ENCODE data around the gene SCAPER. TPM values are rescaled to one million over a fixed set of nuclear protein-coding genes. Genes with fewer than 3 reads are reported as not detected.
"Not testable (repeated sequence)": the region's sequence is repeated elsewhere in the genome, so short reads cannot be mapped to it uniquely, and the experiment has no call there.

Gene SCAPER
- total and polyA plus RNA-seq, 10 of the 15 experiments (the other 5 are each of a cell fraction or from before 2014, with no cell fraction given): 1.0 to 7.7 (median 3.9) TPM

DNA sequence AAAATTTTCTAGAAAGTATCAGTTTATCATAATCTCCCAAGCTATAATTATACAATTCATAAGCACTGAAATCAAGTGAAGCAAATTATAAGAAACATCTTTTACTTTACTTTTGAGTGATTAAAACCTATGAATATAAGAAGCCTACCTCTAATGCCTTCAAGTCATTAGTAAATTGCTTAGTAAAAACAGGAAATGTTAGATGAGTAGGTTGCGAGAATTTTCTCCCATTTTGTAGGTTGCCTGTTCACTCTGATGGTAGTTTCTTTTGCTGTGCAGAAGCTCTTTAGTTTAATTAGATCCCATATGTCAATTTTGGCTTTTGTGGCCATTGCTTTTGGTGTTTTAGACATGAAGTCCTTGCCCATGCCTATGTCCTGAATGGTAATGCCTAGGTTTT is 201.1 kb downstream of the SCAPER start:
- H2AFZ ChIP-seq (ENCODE audit: control insufficient read depth, low read depth, low read length); intact Hi-C loops (cut with micrococcal nuclease; ENCODE audit: unreplicated experiment); H3K36me3 ChIP-seq (ENCODE audit: control insufficient read depth in 2 of 2, insufficient read depth in 2 of 2, low read length in 1 of 2); FAIRE-seq; H3K4me3 ChIP-seq; H3K27me3 ChIP-seq (replicated peaks in 1 of 2; ENCODE audit: control insufficient read depth in 2 of 2, insufficient read depth in 2 of 2, low read length in 1 of 2); H3K4me1 ChIP-seq (ENCODE audit: control insufficient read depth, insufficient read depth, low read length); in situ Hi-C loops (cut with MboI); SMC1A ChIA-PET (ENCODE audit: uncharacterized antibody, unreplicated experiment); H4K20me1 ChIP-seq (ENCODE audit: control insufficient read depth, insufficient read depth); RAD21 ChIA-PET (ENCODE audit: unreplicated experiment); H3K9ac ChIP-seq (ENCODE audit: control insufficient read depth, insufficient read depth, low read length); H3K79me2 ChIP-seq (ENCODE audit: control insufficient read depth, insufficient read depth, low read length); POLR2A ChIA-PET; H3K9me3 ChIP-seq (replicated peaks; ENCODE audit: control insufficient read depth, insufficient read depth, low read length); H3K4me2 ChIP-seq (ENCODE audit: control insufficient read depth, insufficient read depth); DNase-seq (ENCODE audit: low read depth, low spot score); BruUV-seq (replicated peaks); ATAC-seq; H3K27ac ChIP-seq (ENCODE audit: control insufficient read depth, insufficient read depth): not testable (repeated sequence)
- CTCF ChIA-PET: interaction anchor here (1.6 kb wide), 1 partner anchor 78 kb away, joined by 3 read pairs; no protein-coding TSS in a partner anchor
- WGBS (ENCODE audit: insufficient coverage, insufficient replicate concordance, low lambda C conversion rate, missing lambda C conversion rate): 40% methylated on average over 1 of the region's 1 CpG
- TF ChIP-seq JUNB (IDR thresholded peaks at IDR 0.05): 0 out of 2 replicates have a peak, but pooled peaks have one; percentile 11
- peak; percentile 81 for TF ChIP-seq MTA2 (IDR thresholded peaks at IDR 0.05; ENCODE audit: low read depth)

DNA sequence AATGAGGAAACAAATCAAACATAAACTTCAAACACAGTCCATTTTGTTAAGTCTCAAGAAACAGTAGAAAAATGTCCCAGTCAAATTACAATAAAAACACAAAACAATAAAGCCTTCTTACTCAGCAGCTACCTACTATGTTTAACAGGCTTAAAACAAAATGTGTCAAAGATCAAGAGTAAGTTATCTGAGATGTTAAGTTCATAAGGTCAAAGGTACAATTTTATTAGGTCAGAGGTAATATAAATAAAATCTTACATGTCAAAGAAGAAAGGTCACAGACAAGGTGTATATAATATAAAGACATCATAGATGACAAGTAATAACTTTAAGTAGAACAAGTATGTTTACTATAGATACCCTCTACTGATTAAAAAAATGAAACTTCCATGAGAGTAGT is 208.3 kb downstream of the SCAPER start:
- H3K79me2 ChIP-seq (ENCODE audit: control insufficient read depth, insufficient read depth, low read length): no peaks in the 10 kb centered on the region
- no peak for DNase-seq (ENCODE audit: low read depth, low spot score)
- intact Hi-C loops (cut with micrococcal nuclease; ENCODE audit: unreplicated experiment): no loop called here
- H4K20me1 ChIP-seq (ENCODE audit: control insufficient read depth, insufficient read depth): no peaks in the 10 kb centered on the region
- no peaks in the 10 kb centered on the region for H3K27me3 ChIP-seq (replicated peaks in 1 of 2; ENCODE audit: control insufficient read depth in 2 of 2, insufficient read depth in 2 of 2, low read length in 1 of 2)
- TF ChIP-seq CHD2 (IDR thresholded peaks at IDR 0.05; ENCODE audit: borderline replicate concordance, low read depth, low read length): no peak
- TF ChIP-seq, protein P1, sequence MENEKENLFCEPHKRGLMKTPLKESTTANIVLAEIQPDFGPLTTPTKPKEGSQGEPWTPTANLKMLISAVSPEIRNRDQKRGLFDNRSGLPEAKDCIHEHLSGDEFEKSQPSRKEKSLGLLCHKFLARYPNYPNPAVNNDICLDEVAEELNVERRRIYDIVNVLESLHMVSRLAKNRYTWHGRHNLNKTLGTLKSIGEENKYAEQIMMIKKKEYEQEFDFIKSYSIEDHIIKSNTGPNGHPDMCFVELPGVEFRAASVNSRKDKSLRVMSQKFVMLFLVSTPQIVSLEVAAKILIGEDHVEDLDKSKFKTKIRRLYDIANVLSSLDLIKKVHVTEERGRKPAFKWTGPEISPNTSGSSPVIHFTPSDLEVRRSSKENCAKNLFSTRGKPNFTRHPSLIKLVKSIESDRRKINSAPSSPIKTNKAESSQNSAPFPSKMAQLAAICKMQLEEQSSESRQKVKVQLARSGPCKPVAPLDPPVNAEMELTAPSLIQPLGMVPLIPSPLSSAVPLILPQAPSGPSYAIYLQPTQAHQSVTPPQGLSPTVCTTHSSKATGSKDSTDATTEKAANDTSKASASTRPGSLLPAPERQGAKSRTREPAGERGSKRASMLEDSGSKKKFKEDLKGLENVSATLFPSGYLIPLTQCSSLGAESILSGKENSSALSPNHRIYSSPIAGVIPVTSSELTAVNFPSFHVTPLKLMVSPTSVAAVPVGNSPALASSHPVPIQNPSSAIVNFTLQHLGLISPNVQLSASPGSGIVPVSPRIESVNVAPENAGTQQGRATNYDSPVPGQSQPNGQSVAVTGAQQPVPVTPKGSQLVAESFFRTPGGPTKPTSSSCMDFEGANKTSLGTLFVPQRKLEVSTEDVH (IDR thresholded peaks at IDR 0.05; ENCODE audit: low read depth, partially characterized antibody): no peak
- TF ChIP-seq FOS (IDR thresholded peaks at IDR 0.05; ENCODE audit: borderline replicate concordance, extremely low read depth, insufficient read length): no peak
- TF ChIP-seq CREM (IDR thresholded peaks at IDR 0.05; ENCODE audit: low read depth): no peak
- TF ChIP-seq ZZZ3 (IDR thresholded peaks at IDR 0.05; ENCODE audit: control insufficient read depth, insufficient read length, low read depth): no peak
- TF ChIP-seq RB1 (IDR thresholded peaks at IDR 0.05; ENCODE audit: borderline replicate concordance): no peak
- TF ChIP-seq WRNIP1 (IDR thresholded peaks at IDR 0.05; ENCODE audit: borderline replicate concordance, low read depth, low read length): no peak
- TF ChIP-seq NFYA (IDR thresholded peaks at IDR 0.05; ENCODE audit: borderline replicate concordance, low read depth, low read length): no peak
- CTCF ChIA-PET: no interaction called here
- H3K4me1 ChIP-seq (ENCODE audit: control insufficient read depth, insufficient read depth, low read length): no peaks in the 10 kb centered on the region
- no peak overlapping the region for H3K4me2 ChIP-seq (ENCODE audit: control insufficient read depth, insufficient read depth)
- in situ Hi-C loops (cut with MboI): no loop called here
- no peak overlapping the region for H3K27ac ChIP-seq (ENCODE audit: control insufficient read depth, insufficient read depth)
- no peak for ATAC-seq
- RAD21 ChIA-PET (ENCODE audit: unreplicated experiment): no interaction called here
- H3K9ac ChIP-seq (ENCODE audit: control insufficient read depth, insufficient read depth, low read length): no peak overlapping the region
- FAIRE-seq: no peak
- SMC1A ChIA-PET (ENCODE audit: uncharacterized antibody, unreplicated experiment): interaction anchor here (1.0 kb wide), 1 partner anchor 9 kb away, joined by 3 read pairs; no protein-coding TSS in a partner anchor
- POLR2A ChIA-PET: no interaction called here
- BruUV-seq (replicated peaks): no TSS peak
- H2AFZ ChIP-seq (ENCODE audit: control insufficient read depth, low read depth, low read length): no peak overlapping the region
- no peak overlapping the region for H3K4me3 ChIP-seq
- H3K9me3 ChIP-seq (replicated peaks; ENCODE audit: control insufficient read depth, insufficient read depth, low read length): no peaks in the 10 kb centered on the region
- H3K36me3 ChIP-seq (ENCODE audit: control insufficient read depth in 2 of 2, insufficient read depth in 2 of 2, low read length in 1 of 2): no peaks in the 10 kb centered on the region; a peak in 1 of 4 replicates

DNA sequence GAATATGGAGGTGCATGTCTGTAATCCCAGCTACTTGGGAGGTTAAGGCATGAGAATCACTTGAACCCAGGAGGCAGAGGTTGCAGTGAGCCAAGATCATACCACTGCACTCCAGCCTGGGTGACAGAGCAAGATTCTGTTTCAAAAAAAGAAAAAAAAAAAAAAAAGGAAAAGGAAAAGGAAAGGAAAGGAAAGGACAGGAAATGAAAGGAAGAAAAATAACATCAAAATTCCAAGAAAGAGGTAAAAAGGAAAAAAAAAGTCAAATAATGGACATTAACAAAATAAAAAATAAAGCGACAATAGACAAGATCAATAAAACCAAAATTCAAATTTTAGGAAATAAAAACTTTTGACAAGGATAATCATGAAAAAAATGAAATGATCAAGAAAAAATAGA is 212.6 kb downstream of the SCAPER start:
- H2AFZ ChIP-seq (ENCODE audit: control insufficient read depth, low read depth, low read length); FAIRE-seq; POLR2A ChIA-PET; in situ Hi-C loops (cut with MboI); intact Hi-C loops (cut with micrococcal nuclease; ENCODE audit: unreplicated experiment); H3K27ac ChIP-seq (ENCODE audit: control insufficient read depth, insufficient read depth); DNase-seq (ENCODE audit: low read depth, low spot score); H3K79me2 ChIP-seq (ENCODE audit: control insufficient read depth, insufficient read depth, low read length); H3K4me2 ChIP-seq (ENCODE audit: control insufficient read depth, insufficient read depth); H3K9me3 ChIP-seq (replicated peaks; ENCODE audit: control insufficient read depth, insufficient read depth, low read length); SMC1A ChIA-PET (ENCODE audit: uncharacterized antibody, unreplicated experiment); BruUV-seq (replicated peaks); CTCF ChIA-PET; RAD21 ChIA-PET (ENCODE audit: unreplicated experiment); H4K20me1 ChIP-seq (ENCODE audit: control insufficient read depth, insufficient read depth); H3K4me1 ChIP-seq (ENCODE audit: control insufficient read depth, insufficient read depth, low read length); H3K36me3 ChIP-seq (ENCODE audit: control insufficient read depth in 2 of 2, insufficient read depth in 2 of 2, low read length in 1 of 2); H3K4me3 ChIP-seq; ATAC-seq; H3K9ac ChIP-seq (ENCODE audit: control insufficient read depth, insufficient read depth, low read length); H3K27me3 ChIP-seq (replicated peaks in 1 of 2; ENCODE audit: control insufficient read depth in 2 of 2, insufficient read depth in 2 of 2, low read length in 1 of 2): not testable (repeated sequence)
- 100% methylated on average over 1 of the region's 1 CpG for WGBS (ENCODE audit: insufficient coverage, insufficient replicate concordance, low lambda C conversion rate, missing lambda C conversion rate)

Data from GM12878 (cell line).